Activated CD8-positive, alpha-beta memory T cell treated with anti-CD3 and anti-CD28 coated beads, Interleukin-2, amount 50 U/mL, for 4 hours (primary cell): ENCODE measurements around the gene DGKG.

Experiments used
- DNase-seq: peaks from one replicate; pipeline ENCODE4 v3.0.0-alpha.2; 2020

The DGKG gene

DNA sequence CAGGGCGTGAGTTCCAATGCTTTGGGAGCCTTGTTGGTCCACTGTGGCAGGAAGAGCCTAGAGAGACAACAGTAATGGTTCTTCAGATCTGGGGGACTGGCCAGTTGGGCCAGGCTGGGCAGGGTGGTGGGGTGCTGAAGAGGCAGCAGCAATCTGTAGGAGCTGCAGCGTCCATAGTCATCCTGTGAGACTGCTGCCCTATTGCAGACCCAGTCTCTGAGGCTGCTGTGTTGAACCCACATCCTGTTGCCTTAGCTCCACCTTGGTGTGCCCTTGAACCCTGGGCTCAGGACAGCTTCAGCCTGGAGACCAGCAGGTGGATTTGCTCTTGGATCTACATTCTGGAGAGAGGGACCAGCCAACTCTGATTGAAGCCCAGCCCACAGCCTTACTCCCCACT is 229.5 kb downstream of the DGKG start:
- DNase-seq, result no peak

- DNase-seq, result no peak
Measured at GRCh38 chr3:186129206-186129605, 232.8 kb downstream of the DGKG start.

GRCh38 chr3:186128158-186128557 is 233.9 kb downstream of the DGKG start:
- no peak for DNase-seq

DNA sequence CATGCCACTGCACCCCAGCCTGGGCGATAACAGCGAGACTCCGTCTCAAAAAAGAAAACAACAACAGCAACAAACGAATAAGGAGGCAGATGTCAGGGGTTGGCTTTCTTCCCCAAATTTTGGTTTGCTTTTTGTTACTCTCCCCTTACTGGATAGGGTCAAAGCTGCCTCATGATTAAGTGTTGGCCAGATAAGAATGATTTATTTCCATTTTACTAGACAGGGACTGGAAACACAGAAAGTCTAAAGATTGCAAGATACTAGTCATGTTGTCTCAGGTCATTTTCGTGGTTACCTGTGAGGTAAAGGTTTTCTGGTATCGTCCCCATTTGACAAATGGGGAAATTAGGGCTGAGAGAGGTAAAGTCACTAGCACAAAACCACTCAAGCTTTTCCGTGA is 234.6 kb downstream of the DGKG start:
- no peak for DNase-seq

DNA sequence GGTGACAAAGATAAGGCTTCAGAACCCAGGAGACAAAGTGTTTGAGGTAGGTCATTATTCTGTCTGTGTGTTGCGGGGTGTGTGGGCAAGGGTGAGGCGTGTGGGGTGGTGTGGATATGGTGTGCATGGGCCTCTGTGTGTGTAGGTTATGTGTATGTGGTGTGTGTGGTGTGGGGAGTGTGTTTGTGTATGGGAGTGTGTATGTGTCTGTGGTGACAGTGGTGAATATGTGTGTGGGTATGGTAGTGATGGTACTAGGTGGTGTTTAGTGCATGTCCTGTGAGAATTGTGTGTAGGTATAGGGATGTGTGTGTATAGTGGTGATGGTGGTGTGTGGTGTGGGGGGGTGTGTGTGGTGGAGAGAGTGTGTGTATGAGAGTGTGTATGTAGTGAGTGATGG is 236.9 kb downstream of the DGKG start:
- DNase-seq, result no peak

- no peak for DNase-seq
Measured at GRCh38 chr3:186124592-186124991, 237.4 kb downstream of the DGKG start.

- DNase-seq, result no peak
Measured at GRCh38 chr3:186123012-186123411, 239.0 kb downstream of the DGKG start.

DNA sequence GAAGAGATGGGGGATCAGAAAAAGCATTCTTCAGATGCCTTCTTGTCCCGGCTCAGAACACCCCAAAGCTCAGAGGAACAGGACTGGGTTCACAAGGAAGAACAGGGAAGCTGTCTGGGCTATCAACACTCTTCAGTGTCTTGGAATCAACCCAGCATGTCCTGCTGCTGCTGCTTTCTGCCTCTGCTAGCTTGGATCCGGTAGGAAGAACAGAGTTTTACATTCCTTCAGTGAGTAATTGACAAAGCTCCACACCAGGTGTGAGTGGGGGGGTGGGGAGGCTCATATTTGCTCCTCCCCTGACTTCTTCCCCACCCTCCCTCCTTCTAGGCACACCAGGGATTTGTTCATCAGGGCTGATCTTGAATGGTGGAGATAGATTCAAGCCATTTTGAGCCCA is 240.1 kb downstream of the DGKG start:
- DNase-seq, result no peak

DNA sequence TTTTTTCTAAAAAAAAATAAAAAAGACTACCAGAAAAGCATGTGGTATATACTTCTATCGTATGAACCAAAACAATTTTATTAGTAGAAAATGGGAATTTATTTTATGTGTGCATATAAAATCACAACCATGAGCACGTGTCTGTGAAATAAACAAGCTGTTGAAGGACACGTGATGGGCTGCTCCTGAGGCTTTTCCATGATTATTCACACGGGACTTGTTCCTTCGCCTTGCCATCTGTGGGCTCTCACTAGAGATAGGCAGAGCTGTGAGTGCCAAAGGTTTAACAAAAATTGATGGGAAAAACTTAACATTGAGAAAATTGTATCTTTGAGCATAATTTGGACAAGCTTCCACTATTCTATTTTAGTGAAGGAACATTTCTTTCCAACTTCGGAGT is 240.8 kb downstream of the DGKG start:
- no peak for DNase-seq

DNA sequence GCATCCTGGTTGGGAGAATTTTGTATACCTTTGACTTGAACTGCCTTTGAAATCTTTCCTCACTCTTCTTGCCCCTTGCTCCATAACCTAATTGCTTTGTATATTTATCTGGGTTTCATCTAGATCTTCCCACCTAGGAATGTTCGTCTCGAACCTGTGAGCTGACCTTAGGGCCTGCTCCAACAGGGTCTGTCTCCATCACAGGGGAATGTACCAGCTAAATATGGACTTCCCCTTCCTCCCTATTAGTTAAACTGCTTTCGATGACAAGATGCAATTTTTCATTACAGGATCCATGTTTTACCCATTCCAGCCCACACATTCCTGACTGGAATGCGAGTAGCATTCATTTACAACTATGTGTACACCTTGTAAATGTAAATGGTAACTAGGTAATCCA is 242.5 kb downstream of the DGKG start:
- no peak for DNase-seq

GRCh38 chr3:186118692-186119091 is 243.3 kb downstream of the DGKG start:
- no peak for DNase-seq

DNA sequence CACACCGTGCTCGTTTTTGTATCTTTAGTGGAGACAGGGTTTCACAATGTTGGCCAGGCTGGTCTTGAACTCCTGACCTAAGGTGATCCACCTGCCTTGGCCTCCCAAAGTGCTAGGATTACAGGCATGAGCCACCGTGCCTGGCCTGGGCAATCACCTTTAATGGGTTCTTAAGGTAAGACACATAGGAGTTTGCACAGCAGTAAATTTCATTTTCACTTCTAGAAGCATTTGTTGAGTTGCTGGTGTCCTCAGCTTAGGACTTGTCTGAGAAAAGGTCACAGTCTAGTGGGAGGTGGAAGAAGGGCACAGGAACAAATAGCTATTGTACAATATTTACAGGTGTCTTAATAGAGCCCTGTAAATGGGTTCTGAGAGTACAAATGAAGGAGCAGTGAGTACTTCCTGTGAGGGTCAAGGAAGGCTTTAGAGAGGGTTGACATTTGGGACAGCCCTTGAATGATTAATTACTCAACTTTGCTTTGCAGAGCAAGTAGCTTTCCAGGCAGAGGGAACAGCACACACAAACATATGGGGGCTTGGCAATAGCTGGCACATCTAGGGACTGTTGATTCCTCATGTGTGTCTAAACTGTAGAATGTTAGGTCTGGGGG is 244.4 kb downstream of the DGKG start:
- no peak for DNase-seq

- no peak for DNase-seq
Measured at GRCh38 chr3:186115239-186115996, 246.6 kb downstream of the DGKG start.

- DNase-seq, result no peak
Measured at GRCh38 chr3:186110975-186111974, 250.8 kb downstream of the DGKG start.

GRCh38 chr3:186109897-186110803 is 251.9 kb downstream of the DGKG start:
- no peak for DNase-seq

DNA sequence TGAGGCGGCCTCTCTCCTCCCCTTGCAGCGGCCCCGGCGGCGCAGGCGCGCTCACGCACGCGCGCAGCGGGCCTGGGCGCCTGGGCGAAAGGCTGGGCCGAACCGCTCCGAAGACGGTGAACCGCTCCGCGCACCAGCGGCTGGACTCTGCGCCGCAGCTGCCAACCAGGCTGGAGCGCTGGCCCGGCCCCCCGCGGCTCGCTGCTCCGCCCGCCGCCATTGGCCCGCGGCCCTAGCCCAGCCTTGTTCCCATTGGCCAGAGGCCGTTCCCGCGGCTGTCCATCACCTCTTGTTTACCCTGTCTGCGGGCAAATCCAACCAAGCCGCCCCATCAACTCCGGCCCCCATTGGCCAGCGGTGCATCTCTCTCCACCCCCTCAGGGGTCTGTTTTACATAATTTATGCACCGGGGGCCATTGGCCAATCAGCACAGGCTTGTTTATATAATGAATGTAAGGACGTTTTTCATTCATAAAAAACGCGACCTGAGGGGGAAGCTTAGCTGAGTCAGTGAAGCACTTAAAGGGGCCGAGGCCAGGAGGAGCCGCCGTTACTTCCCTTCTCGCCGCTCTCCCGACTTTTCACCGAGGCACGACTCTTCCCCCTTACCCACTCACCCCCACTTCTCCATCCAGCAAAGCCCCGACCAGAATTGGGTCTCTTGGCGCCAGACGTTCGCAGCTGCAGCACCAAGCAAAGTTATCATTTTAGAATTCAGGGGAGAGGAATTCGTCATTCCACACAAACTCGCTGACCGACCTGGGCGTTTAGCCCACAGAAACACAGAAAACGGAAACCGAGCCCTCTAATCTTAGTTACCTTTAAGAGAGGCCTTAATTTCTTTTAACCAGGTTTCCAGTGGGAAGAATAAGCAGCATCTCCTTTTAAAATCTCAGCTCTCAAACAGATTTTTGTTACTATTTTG is 252.8 kb downstream of the DGKG start, which contains the start of gene ETV5:
ETV5 (minus strand) TSS at position 149 of the 925 bp plus-strand sequence. CDS start 3,221 bp downstream, outside the sequence.
- peak; percentile 83 for DNase-seq

GRCh38 chr3:186108106-186108940 is 253.7 kb downstream of the DGKG start:
- DNase-seq, result peak; percentile 23

DNA sequence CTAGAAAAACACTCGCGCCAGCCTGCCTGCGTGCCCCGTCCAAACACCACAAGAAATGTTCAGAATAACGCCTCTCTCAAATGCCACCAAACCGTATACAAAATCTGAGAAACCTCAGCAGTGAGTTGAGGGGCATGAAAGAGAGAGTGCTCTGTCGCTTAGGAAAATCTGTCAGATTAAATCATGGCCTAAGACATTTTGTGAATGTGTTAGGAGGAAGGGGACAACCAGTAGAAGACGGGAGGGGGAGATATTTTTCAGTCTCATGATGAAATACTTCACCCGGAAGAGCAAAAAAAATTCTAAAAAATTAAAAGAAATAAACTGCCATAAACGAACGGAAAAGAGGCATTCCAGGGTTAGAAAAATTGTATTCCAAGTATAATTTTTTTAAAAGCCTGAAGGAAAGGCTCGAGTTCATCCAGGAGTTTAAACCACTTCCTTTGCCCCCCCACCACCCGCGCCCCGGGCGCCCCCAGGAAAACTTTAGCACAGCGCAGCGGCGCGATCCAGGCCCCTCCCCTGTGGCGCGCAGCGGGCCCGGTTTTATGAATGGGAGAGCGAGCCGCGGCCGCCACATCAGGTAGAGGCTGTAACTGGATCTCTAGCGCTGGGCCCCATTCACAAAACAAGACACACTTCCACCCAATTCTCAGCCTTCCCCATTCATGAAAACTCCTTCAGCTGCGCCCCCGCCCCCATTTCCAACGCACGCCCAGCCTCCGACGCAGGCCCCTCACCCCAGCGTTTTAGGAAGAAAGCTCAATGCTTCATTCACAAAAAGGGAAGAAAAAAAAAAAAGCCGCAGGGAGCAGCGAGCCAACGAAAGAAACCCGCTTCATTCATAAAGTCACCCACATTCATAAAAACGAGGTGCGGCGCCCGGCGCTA is 254.6 kb downstream of the DGKG start:
- DNase-seq, result peak; percentile 35

GRCh38 chr3:186105543-186105942 is 256.5 kb downstream of the DGKG start:
- DNase-seq, result no peak
